Measurements from ENCODE around the gene DHCR7. TPM values are rescaled to one million over a fixed set of nuclear protein-coding genes. Genes with fewer than 3 reads are reported as not detected.

The DHCR7 gene
- total and polyA plus RNA-seq, 2 experiments from 2014 or later = 84.0 to 166 TPM

DNA sequence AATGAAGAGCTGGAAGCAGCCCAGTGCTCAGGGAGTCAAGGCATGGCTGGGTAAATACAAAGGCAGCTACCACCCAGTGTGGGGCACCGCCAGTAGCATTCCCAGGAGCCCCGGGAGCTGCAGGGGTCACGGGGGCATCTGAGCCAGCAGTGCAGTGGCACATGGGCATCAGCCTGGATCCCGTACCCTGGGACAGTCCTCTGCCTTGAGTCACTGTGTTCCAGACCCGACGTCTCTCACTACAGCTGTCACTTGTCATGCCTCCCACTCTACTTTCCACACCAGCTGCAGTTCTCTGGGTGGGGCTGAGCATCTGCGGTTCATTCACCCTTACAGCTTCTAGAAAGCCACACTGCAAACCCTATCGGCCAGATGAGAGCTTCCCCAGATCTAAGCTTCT lies 29.6 kb downstream of the DHCR7 start:
- Histone ChIP-seq H3K9me2 (ENCODE audit: insufficient read depth) (peaks cover 3% of the 10 kb centered on the region; the same call in 1 of the 2 replicates), H3K4me3 (no peak overlapping the region), H3K79me2 (replicated peaks; ENCODE audit: insufficient read depth) (no peaks in the 10 kb centered on the region), H3K4me1 (ENCODE audit: insufficient read depth) (no peaks in the 10 kb centered on the region), H3K36me3 (ENCODE audit: insufficient read depth) (no peaks in the 10 kb centered on the region), H3K27me3 (ENCODE audit: insufficient read depth) (no peaks in the 10 kb centered on the region), H3K4me2 (no peak overlapping the region), H2AFZ (no peak overlapping the region), H3F3A (replicated peaks; ENCODE audit: low read depth) (no peaks in the 10 kb centered on the region), H4K20me1 (replicated peaks; ENCODE audit: insufficient read depth) (no peaks in the 10 kb centered on the region), H3K27ac (ENCODE audit: low read depth) (no peak overlapping the region)
- Mint-ChIP-seq H3K27ac (no peak overlapping the region), H3K9me3 (no peaks in the 10 kb centered on the region; the same call in 2 of the 3 replicates), H3K27me3 (ENCODE audit: insufficient read depth, low read depth, poor library complexity) (peaks cover 6% of the 10 kb centered on the region), H3K4me1 (no peaks in the 10 kb centered on the region; the same call in 2 of the 3 replicates), H3K4me3 (no peak overlapping the region), H3K36me3 (ENCODE audit: low read depth) (no peaks in the 10 kb centered on the region)
- no peak for DNase-seq (ENCODE audit: low spot score)
- ATAC-seq = no peak
- TF ChIP-seq JUNB (IDR thresholded peaks at IDR 0.05; ENCODE audit: unreplicated experiment) (no peak), CREB1 (CRISPR knock-in tag; IDR thresholded peaks at IDR 0.05; ENCODE audit: low read depth) (no peak), NANOG (IDR thresholded peaks at IDR 0.05; ENCODE audit: borderline replicate concordance) (no peak), POLR2AphosphoS5 (IDR thresholded peaks at IDR 0.05; ENCODE audit: low read depth) (no peak), EZH2 (IDR thresholded peaks at IDR 0.05; ENCODE audit: low read depth, unreplicated experiment) (no peak), ZNF331 (CRISPR knock-in tag; IDR thresholded peaks at IDR 0.05; ENCODE audit: low read depth) (no peak), EZH2phosphoT487 (IDR thresholded peaks at IDR 0.05; ENCODE audit: unreplicated experiment) (no peak), ZNF114 (CRISPR knock-in tag; IDR thresholded peaks at IDR 0.05) (no peak), STAT1 (IDR thresholded peaks at IDR 0.05; ENCODE audit: unreplicated experiment) (no peak)
- TF ChIP-seq, protein P1, sequence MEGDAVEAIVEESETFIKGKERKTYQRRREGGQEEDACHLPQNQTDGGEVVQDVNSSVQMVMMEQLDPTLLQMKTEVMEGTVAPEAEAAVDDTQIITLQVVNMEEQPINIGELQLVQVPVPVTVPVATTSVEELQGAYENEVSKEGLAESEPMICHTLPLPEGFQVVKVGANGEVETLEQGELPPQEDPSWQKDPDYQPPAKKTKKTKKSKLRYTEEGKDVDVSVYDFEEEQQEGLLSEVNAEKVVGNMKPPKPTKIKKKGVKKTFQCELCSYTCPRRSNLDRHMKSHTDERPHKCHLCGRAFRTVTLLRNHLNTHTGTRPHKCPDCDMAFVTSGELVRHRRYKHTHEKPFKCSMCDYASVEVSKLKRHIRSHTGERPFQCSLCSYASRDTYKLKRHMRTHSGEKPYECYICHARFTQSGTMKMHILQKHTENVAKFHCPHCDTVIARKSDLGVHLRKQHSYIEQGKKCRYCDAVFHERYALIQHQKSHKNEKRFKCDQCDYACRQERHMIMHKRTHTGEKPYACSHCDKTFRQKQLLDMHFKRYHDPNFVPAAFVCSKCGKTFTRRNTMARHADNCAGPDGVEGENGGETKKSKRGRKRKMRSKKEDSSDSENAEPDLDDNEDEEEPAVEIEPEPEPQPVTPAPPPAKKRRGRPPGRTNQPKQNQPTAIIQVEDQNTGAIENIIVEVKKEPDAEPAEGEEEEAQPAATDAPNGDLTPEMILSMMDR (conservative IDR thresholded peaks at IDR 0.05; ENCODE audit: low read depth in 2 of 2) = no peak
- TF ChIP-seq, protein P2, sequence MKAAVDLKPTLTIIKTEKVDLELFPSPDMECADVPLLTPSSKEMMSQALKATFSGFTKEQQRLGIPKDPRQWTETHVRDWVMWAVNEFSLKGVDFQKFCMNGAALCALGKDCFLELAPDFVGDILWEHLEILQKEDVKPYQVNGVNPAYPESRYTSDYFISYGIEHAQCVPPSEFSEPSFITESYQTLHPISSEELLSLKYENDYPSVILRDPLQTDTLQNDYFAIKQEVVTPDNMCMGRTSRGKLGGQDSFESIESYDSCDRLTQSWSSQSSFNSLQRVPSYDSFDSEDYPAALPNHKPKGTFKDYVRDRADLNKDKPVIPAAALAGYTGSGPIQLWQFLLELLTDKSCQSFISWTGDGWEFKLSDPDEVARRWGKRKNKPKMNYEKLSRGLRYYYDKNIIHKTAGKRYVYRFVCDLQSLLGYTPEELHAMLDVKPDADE (IDR thresholded peaks at IDR 0.05) = no peak
- TF ChIP-seq, protein P3, sequence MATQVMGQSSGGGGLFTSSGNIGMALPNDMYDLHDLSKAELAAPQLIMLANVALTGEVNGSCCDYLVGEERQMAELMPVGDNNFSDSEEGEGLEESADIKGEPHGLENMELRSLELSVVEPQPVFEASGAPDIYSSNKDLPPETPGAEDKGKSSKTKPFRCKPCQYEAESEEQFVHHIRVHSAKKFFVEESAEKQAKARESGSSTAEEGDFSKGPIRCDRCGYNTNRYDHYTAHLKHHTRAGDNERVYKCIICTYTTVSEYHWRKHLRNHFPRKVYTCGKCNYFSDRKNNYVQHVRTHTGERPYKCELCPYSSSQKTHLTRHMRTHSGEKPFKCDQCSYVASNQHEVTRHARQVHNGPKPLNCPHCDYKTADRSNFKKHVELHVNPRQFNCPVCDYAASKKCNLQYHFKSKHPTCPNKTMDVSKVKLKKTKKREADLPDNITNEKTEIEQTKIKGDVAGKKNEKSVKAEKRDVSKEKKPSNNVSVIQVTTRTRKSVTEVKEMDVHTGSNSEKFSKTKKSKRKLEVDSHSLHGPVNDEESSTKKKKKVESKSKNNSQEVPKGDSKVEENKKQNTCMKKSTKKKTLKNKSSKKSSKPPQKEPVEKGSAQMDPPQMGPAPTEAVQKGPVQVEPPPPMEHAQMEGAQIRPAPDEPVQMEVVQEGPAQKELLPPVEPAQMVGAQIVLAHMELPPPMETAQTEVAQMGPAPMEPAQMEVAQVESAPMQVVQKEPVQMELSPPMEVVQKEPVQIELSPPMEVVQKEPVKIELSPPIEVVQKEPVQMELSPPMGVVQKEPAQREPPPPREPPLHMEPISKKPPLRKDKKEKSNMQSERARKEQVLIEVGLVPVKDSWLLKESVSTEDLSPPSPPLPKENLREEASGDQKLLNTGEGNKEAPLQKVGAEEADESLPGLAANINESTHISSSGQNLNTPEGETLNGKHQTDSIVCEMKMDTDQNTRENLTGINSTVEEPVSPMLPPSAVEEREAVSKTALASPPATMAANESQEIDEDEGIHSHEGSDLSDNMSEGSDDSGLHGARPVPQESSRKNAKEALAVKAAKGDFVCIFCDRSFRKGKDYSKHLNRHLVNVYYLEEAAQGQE (IDR thresholded peaks at IDR 0.05; ENCODE audit: unreplicated experiment) = no peak
- TF ChIP-seq, protein P4, sequence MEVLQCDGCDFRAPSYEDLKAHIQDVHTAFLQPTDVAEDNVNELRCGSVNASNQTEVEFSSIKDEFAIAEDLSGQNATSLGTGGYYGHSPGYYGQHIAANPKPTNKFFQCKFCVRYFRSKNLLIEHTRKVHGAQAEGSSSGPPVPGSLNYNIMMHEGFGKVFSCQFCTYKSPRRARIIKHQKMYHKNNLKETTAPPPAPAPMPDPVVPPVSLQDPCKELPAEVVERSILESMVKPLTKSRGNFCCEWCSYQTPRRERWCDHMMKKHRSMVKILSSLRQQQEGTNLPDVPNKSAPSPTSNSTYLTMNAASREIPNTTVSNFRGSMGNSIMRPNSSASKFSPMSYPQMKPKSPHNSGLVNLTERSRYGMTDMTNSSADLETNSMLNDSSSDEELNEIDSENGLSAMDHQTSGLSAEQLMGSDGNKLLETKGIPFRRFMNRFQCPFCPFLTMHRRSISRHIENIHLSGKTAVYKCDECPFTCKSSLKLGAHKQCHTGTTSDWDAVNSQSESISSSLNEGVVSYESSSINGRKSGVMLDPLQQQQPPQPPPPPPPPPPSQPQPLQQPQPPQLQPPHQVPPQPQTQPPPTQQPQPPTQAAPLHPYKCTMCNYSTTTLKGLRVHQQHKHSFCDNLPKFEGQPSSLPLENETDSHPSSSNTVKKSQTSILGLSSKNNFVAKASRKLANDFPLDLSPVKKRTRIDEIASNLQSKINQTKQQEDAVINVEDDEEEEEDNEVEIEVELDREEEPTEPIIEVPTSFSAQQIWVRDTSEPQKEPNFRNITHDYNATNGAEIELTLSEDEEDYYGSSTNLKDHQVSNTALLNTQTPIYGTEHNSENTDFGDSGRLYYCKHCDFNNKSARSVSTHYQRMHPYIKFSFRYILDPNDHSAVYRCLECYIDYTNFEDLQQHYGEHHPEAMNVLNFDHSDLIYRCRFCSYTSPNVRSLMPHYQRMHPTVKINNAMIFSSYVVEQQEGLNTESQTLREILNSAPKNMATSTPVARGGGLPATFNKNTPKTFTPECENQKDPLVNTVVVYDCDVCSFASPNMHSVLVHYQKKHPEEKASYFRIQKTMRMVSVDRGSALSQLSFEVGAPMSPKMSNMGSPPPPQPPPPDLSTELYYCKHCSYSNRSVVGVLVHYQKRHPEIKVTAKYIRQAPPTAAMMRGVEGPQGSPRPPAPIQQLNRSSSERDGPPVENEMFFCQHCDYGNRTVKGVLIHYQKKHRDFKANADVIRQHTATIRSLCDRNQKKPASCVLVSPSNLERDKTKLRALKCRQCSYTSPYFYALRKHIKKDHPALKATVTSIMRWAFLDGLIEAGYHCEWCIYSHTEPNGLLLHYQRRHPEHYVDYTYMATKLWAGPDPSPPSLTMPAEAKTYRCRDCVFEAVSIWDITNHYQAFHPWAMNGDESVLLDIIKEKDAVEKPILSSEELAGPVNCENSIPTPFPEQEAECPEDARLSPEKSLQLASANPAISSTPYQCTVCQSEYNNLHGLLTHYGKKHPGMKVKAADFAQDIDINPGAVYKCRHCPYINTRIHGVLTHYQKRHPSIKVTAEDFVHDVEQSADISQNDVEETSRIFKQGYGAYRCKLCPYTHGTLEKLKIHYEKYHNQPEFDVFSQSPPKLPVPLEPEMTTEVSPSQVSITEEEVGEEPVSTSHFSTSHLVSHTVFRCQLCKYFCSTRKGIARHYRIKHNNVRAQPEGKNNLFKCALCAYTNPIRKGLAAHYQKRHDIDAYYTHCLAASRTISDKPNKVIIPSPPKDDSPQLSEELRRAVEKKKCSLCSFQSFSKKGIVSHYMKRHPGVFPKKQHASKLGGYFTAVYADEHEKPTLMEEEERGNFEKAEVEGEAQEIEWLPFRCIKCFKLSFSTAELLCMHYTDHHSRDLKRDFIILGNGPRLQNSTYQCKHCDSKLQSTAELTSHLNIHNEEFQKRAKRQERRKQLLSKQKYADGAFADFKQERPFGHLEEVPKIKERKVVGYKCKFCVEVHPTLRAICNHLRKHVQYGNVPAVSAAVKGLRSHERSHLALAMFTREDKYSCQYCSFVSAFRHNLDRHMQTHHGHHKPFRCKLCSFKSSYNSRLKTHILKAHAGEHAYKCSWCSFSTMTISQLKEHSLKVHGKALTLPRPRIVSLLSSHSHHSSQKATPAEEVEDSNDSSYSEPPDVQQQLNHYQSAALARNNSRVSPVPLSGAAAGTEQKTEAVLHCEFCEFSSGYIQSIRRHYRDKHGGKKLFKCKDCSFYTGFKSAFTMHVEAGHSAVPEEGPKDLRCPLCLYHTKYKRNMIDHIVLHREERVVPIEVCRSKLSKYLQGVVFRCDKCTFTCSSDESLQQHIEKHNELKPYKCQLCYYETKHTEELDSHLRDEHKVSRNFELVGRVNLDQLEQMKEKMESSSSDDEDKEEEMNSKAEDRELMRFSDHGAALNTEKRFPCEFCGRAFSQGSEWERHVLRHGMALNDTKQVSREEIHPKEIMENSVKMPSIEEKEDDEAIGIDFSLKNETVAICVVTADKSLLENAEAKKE (CRISPR knock-in tag; IDR thresholded peaks at IDR 0.05) = no peak

All from GM23338 (cell line).